NCI-H226 (cell line): Measurements from ENCODE around the gene RPL41.
A peak's percentile ranks its signal among the peaks of the same experiment; 100 is the strongest.
"Not testable (repeated sequence)": the region's sequence is repeated elsewhere in the genome, so short reads cannot be mapped to it uniquely, and the experiment has no call there.

Source experiments
- DNase-seq: peaks from one replicate; pipeline ENCODE4 v3.0.0-alpha.2; 2015

RPL41 gene

DNA sequence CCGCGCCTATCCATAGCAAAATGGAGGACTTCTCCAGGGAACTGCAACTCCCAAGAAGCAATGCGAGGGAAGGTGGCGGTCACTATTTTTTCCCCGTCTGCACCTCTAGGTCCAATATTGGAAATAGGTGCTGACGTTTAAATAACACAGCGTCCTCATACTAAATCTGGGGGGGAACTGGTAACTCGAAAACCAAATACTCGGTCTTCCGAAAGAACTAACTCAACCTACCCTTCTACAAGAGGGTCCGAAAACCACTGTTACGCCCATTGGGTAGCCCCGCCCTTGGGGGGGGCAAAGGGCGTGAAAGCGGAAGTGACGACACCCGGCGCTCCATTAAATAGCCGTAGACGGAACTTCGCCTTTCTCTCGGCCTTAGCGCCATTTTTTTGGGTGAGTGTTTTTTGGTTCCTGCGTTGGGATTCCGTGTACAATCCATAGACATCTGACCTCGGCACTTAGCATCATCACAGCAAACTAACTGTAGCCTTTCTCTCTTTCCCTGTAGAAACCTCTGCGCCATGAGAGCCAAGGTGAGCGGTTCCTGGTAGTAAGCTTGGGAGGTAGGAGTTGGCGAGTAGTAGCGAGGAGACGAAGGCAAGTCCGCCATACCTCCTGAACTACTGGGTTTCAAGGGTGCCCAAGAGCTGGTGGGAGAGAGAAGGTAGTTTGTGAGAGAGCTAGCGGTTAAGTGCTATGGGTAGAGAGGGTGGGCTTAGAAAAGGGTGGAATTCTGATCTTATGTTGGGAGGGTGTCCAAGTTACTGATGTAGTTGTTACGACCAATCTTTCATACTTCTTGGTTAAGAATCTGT is at the start of gene RPL41:
Gene RPL41, plus strand, starts transcription at position 367 of the 815 bp plus-strand sequence.
- peak; percentile 89 for DNase-seq

DNA sequence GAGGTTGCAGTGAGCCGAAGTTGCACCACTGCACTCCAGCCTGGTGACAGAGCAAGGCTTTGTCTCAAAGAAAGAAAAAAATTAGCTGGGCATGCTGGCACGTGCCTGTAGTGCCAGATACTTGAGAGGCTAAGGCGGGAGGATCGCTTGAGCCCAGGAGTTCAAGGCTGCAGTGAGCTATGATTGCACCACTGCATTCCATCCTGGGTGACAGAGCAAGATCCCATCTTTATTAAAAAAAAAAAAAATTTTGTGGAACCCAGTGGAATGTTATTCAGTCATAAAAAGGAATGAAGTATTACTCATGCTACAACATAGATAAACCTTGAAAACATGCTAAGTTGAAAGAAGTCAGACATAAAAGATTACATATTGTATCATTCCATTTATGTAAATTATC is 44.8 kb upstream of the RPL41 start:
- peak; percentile 70 for DNase-seq

DNA sequence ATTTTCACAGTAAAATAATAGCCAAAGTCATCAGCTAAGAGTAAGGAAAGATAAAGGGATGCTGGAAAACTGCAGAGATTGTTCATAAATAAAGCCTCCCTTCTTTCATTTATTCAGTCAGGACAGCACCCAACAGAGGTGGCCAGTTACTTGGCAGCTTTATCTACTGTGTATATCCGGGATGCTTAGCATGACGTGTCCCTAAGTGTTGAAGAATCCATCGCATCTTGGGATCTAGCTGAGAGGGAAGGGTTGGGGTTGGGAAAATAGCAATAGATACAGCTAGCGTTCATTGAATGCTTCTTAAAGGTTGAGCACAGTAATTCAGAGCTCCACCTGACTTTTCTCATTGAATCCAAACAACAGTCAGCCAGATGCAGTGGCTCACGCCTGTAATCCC is 42.0 kb upstream of the RPL41 start:
- DNase-seq, result no peak

DNA sequence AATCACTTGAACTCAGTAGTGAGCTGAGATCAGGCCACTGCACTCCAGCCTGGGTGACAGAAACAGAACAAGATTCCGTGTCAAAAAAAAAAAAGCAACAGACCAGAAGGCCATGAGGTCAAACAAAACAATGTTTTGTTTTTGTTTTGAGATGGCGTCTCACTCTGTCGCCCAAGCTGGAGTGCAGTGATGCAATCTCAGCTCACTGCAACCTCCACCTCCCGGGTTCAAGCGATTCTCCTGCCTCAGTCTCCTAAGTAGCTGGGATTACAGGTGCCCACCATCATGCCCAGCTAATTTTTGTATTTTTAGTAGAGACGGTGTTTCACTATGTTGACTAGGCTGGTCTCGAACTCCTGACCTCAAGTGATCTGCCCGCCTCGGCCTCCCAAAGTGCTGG is 38.5 kb upstream of the RPL41 start:
- not testable (repeated sequence) for DNase-seq

DNA sequence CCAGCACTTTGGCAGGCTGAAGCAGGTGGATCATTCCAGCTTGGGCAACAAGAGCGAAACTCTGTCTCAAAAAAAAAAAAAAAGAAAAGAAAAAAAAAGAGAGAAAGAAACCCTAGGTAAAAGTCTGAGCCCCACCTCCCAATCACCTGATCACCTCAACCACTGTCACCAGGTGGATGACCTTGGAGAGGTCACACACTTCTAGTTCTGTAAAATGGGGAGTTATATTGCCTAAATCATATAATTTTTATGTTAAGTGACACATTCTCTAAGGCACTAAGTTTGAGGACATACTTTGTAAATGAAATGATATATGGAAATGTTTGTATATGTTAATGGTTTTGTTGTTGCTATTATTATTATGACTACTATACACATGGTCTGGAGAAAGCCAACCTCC is 38.0 kb upstream of the RPL41 start:
- DNase-seq, result no peak

DNA sequence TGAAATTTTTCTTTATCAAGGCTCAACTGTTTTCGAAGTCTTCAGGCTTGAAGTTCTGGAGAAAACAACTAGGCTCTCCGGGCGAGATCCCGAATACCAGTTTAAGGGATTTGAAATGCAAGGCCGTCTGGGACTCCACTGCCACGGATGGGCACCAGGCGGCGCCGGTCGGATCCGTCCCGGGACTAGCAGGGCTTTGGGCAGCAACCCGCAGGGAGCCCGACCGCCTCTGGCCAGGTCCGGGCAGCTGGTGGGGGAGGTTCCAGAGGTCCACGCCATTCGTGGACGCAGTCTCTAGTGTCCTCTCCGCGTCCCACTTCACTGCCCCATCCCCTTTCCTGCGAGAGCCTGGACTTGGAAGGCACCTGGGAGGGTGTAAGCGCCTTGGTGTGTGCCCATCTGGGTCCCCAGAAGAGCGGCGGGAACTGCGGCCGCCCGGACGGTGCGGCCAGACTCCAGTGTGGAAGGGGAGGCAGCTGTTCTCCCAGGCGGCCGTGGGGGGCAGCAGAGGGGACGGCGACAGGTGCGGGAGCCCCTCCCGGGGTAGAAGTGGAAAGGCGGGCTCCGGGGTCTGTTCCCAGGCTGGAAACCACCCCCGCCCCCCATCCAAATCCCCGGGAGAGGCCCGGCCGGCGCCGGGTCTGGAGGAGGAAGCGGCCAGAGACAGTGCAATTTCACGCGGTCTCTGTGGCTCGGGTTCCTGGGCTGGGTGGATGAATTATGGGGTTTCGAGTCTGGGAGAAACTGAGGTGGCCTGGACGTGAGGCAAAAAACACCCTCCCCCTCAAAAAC is 37.3 kb upstream of the RPL41 start:
- DNase-seq, result peak; percentile 89

DNA sequence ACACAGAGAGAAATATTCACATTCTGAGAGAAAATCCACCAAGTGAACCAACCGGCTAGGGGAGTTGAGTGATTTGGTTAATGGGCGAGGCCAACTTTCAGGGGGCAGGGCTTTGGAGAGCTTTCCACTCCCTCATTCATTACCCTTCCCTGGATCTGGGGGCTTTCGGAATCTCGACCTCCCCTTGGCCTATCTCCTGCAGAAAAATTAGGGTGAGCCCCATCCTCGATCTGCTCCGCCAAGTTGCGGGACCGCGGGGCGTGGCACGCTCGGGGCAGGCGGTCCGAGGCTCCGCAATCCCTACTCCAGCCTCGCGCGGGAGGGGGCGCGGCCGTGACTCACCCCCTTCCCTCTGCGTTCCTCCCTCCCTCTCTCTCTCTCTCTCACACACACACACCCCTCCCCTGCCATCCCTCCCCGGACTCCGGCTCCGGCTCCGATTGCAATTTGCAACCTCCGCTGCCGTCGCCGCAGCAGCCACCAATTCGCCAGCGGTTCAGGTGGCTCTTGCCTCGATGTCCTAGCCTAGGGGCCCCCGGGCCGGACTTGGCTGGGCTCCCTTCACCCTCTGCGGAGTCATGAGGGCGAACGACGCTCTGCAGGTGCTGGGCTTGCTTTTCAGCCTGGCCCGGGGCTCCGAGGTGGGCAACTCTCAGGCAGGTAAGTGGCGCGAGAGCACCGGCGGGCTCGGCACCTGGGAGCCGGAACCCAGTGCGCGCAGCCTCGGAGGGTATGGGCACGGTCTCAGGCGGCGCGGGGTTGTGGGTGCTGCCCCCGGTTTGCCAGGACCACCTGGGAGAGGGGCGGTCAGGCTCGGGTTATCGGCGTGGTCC is 36.5 kb upstream of the RPL41 start, which contains the start of gene ERBB3:
Gene ERBB3, plus strand, starts transcription at position 443 of the 833 bp plus-strand sequence. Its CDS starts 136 bp downstream, at position 579.
- peak; percentile 93 for DNase-seq

DNA sequence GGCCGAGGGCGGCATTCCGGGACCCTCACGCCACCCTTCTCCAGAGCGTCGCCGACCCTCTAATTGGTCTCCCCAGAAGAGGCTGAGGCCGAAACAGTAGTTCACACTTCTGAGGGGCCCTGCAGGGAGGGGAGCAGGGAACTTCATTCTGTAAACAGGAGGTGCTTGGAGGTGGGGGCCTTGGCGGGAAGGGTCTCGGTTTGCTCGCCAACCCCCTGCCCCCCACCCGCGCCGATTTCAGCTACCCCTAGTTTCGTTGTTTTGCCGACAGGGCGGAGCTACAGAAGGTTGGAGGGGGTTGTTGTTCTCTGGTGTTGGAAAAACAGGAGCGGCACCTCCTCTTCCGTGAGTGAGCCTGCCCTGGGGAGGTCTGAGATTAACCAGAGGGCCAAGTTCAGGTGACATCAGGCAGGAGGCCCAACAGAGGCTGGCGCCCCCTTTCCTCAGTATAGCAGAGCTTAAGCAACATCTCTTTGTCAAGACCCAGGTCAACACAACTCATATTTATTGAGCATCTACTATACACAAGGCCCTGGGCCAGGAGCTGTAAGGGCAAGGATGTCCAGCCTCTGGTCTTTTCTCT is 35.8 kb upstream of the RPL41 start:
- DNase-seq, result peak; percentile 50

DNA sequence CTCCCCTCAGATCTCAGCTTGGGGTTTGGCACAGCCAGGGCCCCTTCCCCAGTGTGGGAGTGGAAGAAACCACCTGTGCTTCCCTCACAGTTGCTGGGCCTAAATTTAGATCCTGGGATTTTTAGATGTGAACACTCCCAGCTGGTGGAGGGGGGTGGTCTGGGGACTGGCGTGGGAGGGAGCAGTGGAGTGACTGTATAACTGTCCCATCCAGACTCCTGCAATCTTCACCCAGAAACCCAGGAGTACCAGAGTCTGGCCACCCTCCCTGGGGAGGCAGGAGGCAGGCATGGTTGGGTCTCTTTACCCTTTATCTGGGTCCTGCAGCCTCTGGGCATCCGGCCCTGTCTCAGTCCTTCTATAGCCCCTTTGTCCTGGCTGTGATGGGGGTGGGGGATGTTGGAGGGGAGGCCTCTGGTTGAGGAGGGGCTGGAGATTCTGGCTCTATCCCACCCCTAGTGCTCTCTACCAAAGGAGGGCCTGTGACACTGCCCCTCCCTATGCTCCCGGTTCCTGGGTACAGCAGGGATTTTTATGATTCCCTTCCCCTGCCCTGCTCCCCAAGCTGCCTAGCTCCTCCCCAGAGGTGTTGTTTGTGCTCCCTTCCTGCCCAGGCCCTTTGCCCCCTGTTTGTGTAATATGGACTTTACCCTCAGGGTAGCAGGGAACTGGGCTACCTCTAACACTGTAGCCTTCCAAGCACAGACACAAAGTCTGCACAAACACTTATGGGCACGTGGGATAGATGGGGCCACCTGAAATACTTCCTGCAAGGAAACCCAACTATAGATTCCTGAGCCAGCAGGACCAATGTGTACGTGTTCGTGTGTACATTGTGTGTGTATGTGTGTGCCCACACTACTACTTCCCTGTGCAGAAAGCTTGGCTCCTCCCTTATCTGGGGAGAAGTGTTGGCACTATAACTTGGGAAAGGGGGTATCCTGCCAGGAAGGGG is 34.8 kb upstream of the RPL41 start:
- DNase-seq, result no peak

DNA sequence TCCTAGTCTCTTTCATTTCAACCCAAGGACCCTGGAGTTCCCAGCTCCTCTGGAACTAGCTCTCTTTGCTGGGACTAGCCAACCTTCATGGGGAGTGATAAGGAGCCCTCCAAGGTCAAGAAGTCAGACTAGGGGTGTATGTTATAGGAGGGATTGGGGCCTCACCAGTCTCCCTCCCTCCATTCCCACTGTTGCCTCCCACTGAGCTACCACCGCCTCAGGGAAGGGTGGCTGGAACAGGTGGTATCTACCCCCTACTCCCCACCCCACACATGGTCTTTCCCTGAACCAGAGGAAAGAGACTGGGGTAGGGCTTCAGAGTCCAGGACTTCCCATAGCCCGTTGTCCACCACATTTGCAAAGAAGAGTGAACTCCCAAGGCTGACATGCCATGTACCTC is 34.1 kb upstream of the RPL41 start:
- no peak for DNase-seq

DNA sequence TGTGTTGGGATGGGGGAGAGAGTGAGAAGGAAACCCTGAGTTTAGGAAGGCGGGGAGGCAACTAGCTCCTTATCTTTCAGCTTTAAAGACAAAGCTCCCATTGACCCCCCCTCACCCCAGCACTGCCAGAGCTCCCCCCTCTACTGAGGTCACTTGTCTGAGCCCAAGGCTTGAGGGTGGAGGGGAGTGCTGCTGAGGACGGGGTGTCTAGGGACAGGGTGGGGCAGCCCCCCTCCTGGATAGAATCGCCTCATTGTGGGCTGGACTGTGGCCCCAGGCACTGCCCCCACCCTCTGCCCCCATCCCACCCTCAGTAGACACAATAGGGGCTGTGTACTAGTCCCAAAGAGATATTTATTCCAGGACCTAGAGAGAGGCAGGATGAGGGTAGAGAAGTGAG is 33.5 kb upstream of the RPL41 start:
- DNase-seq, result no peak

DNA sequence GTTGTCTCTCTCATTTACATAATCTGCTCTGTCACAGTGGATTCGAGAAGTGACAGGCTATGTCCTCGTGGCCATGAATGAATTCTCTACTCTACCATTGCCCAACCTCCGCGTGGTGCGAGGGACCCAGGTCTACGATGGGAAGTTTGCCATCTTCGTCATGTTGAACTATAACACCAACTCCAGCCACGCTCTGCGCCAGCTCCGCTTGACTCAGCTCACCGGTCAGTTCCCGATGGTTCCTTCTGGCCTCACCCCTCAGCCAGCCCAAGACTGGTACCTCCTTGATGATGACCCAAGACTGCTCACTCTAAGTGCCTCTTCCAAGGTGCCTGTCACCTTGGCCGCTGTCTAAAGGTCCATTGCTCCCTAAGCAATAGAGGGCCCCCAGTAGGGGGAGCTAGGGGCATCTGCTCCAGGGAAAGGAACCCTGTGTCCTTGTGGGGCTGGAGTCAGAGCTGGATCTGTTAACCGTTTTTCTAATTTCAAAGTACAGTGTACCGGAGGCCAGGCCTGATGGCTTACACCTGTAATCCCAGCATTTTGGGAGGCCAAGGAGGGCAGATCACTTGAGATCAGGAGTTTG is 31.4 kb upstream of the RPL41 start:
- no peak for DNase-seq

DNA sequence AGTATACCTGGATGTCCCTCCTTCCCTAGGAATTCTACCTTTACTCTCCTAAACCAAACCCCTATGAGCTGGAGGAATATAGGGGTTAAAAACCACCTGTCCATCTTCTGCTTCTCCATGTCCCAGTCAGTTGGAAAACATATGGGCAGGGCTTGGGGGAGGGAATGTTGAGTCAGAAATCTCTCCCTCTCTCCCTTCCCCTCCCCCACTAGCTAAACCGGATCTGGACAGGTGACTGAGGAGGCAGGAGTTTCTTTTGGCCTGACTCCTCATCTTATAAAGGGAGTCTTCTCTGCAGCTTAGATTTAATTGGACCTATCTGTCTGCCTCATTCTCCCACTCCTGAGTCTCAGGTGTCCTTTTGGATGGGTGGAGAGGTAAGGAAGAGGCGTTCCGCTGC is 30.3 kb upstream of the RPL41 start:
- no peak for DNase-seq

DNA sequence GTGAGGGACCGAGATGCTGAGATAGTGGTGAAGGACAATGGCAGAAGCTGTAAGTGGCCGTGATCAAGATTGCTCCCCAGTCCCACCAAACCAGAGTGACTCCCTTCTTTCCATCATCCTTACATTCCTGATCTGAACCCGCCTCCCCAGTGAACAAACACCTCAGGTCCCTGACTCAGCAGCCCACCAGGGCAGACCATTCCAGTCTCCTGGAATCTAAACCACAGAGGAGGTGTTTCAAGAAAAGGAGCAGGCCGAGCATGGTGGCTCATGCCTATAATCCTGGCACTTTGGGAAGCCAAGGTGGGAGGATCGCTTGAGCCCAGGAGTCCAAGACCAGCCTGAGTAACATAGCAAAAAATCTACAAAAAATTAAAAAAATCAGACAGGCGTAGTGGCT is 29.8 kb upstream of the RPL41 start:
- DNase-seq, result no peak

DNA sequence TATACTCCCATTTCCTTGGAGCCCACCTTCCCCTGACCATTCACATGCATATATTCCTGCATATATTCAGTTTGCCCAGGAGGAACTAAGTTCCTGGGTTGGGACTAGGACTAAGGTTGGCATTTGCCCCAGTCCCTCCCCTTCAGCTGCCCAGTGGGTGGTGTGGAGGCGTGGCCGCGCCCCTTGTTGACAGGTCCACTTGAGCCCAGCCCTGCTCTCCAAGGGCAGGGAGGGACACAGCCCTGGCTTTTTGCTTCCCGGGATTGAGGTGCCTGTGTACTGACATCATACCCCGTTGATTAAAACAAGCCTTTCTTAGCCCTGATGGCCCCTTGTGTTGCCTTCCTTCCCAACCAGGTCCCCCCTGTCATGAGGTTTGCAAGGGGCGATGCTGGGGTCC is 29.2 kb upstream of the RPL41 start:
- DNase-seq, result peak; percentile 49

DNA sequence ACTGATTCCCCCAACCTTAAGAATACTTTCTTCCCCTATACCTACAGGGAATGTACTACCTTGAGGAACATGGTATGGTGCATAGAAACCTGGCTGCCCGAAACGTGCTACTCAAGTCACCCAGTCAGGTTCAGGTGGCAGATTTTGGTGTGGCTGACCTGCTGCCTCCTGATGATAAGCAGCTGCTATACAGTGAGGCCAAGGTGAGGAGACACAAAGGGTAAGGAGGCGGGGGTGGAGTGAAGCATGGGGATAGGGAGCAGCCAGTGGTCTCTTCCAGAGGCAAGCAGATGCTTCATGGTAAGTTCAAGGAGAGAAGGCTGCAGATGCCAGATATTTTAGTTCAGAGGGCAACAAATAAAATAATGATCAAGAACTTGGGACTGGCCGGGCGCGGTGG is 18.7 kb upstream of the RPL41 start:
- no peak for DNase-seq

DNA sequence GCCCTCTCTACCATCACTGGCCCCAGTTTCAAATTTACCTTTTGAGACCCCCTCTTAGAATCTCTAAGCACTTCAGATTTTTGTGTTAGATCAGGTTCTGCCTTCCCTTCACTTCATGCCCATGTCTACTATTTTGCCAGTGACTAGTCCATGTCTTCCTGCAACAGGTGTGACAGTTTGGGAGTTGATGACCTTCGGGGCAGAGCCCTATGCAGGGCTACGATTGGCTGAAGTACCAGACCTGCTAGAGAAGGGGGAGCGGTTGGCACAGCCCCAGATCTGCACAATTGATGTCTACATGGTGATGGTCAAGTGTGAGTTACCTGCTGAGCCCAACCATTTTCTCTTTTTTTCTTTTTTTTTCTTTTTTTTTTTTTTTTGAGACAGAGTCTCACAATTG is 17.8 kb upstream of the RPL41 start:
- no peak for DNase-seq

DNA sequence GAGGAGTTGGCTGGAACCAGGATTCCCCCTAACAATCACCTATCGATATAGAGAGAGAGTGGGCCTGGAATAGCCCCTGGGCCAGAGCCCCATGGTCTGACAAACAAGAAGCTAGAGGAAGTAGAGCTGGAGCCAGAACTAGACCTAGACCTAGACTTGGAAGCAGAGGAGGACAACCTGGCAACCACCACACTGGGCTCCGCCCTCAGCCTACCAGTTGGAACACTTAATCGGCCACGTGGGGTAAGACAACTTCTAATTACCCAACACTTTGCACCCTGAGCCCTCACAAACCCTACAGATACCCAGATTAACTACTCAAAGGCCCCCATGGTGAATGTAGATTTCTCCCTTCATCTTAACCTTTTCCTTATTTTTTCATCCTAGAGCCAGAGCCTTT is 16.6 kb upstream of the RPL41 start:
- no peak for DNase-seq

DNA sequence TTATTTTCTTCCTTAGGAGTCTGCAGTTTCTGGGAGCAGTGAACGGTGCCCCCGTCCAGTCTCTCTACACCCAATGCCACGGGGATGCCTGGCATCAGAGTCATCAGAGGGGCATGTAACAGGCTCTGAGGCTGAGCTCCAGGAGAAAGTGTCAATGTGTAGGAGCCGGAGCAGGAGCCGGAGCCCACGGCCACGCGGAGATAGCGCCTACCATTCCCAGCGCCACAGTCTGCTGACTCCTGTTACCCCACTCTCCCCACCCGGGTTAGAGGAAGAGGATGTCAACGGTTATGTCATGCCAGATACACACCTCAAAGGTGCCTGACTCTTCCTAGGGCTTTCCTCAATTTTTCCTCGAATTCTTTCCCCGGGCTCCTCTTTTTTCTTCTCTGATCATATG is 15.4 kb upstream of the RPL41 start:
- DNase-seq, result no peak

DNA sequence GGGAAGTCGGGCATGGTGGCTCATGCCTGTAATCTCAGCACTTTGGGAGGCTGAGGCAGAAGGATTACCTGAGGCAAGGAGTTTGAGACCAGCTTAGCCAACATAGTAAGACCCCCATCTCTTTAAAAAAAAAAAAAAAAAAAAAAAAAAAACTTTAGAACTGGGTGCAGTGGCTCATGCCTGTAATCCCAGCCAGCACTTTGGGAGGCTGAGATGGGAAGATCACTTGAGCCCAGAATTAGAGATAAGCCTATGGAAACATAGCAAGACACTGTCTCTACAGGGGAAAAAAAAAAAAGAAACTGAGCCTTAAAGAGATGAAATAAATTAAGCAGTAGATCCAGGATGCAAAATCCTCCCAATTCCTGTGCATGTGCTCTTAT is 13.8 kb upstream of the RPL41 start:
- no peak for DNase-seq

DNA sequence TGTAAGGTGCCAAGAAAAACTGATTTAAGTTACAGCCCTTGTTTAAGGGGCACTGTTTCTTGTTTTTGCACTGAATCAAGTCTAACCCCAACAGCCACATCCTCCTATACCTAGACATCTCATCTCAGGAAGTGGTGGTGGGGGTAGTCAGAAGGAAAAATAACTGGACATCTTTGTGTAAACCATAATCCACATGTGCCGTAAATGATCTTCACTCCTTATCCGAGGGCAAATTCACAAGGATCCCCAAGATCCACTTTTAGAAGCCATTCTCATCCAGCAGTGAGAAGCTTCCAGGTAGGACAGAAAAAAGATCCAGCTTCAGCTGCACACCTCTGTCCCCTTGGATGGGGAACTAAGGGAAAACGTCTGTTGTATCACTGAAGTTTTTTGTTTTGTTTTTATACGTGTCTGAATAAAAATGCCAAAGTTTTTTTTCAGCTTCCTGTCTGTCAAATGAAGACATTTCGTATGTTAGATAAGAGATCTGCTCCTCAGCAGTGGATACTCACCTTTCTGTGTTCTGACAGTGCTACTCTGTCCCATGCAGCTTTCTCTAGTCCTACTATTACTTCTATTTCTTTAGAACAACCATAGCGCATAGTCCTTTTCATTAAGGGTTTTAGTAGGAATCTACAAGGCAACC is 13.2 kb upstream of the RPL41 start:
- no peak for DNase-seq
